Activated T-cell treated with anti-CD3 and anti-CD28 coated beads, Interleukin-2, amount 50 U/mL, for 4 hours (primary cell): ENCODE data around the gene FGFBP3. TPM values are rescaled to one million over a fixed set of nuclear protein-coding genes. Genes with fewer than 3 reads are reported as not detected.
A peak's percentile ranks its signal among the peaks of the same experiment; 100 is the strongest.

Source experiments
- ATAC-seq, 2 donors: fragments of 200-7000 bp; cut with Tn5 transposase; one replicate each; pipeline ENCODE4 v1.10.0; 2021
- DNase-seq: peaks from one replicate; pipeline ENCODE4 v3.0.0-alpha.2; 2020
- H3K27me3 Mint-ChIP-seq: one replicate; pipeline ENCODE4 v1.8.0; 2021; ENCODE audit warnings: low read depth, mixed read lengths
- H3K36me3 Mint-ChIP-seq: one replicate; pipeline ENCODE4 v1.8.0; 2022; ENCODE audit warnings: mixed read lengths; ENCODE audit not compliant: insufficient read depth
- H3K4me1 Mint-ChIP-seq: one replicate; pipeline ENCODE4 v1.8.0; 2021; ENCODE audit warnings: low read depth, mixed read lengths
- H3K4me3 Mint-ChIP-seq: one replicate; pipeline ENCODE4 v1.8.0; 2021; ENCODE audit warnings: mild to moderate bottlenecking, moderate library complexity, mixed read lengths
- H3K9me3 Mint-ChIP-seq: one replicate; pipeline ENCODE4 v1.8.0; 2021; ENCODE audit warnings: mixed read lengths
- total RNA-seq, 3 donors: library from RNA; stranded (reverse); gene quantifications; one replicate each; pipeline ENCODE4 v1.2.1, GENCODE V29; 2021

FGFBP3 gene
- 1 to 10 TPM; 2.3 to 3.7 (median 2.6) TPM for total RNA-seq

GRCh38 chr10:91909117-91909677 is at the start of gene FGFBP3:
Gene FGFBP3, minus strand, starts transcription at chr10:91909486. Its CDS starts 517 bp downstream, at chr10:91908969.
- Mint-ChIP-seq H3K36me3 (no peaks in the 10 kb centered on the region), H3K4me1 (peaks cover 16% of the 10 kb centered on the region), H3K9me3 (no peaks in the 10 kb centered on the region), H3K27me3 (peaks cover 7% of the 10 kb centered on the region), H3K4me3 (peak within 1 kb of the TSS; percentile 86)
- ATAC-seq (peak; percentile 14 to 16), DNase-seq (peak; percentile 16)

GRCh38 chr10:91957091-91957490 is 47.8 kb upstream of the FGFBP3 start:
- Mint-ChIP-seq H3K4me3 (no peak overlapping the region), H3K27me3 (no peaks in the 10 kb centered on the region), H3K36me3 (peaks cover 67% of the 10 kb centered on the region), H3K4me1 (no peaks in the 10 kb centered on the region), H3K9me3 (no peaks in the 10 kb centered on the region)
- ATAC-seq: no peak
- DNase-seq: no peak

GRCh38 chr10:91955114-91955513 is 45.8 kb upstream of the FGFBP3 start:
- peaks cover 61% of the 10 kb centered on the region for H3K36me3 Mint-ChIP-seq
- H3K4me3 Mint-ChIP-seq: no peak overlapping the region
- H3K9me3 Mint-ChIP-seq: no peaks in the 10 kb centered on the region
- ATAC-seq (no peak), DNase-seq (no peak)
- no peaks in the 10 kb centered on the region for H3K27me3 Mint-ChIP-seq
- no peaks in the 10 kb centered on the region for H3K4me1 Mint-ChIP-seq

GRCh38 chr10:91953600-91954160 is 44.4 kb upstream of the FGFBP3 start:
- DNase-seq: no peak
- no peaks in the 10 kb centered on the region for H3K9me3 Mint-ChIP-seq
- H3K4me3 Mint-ChIP-seq: no peak overlapping the region
- no peak for ATAC-seq
- H3K27me3 Mint-ChIP-seq: no peaks in the 10 kb centered on the region
- H3K4me1 Mint-ChIP-seq: no peaks in the 10 kb centered on the region
- peaks cover 52% of the 10 kb centered on the region for H3K36me3 Mint-ChIP-seq

- Mint-ChIP-seq H3K36me3 (peaks cover 26% of the 10 kb centered on the region), H3K4me3 (no peak overlapping the region), H3K9me3 (no peaks in the 10 kb centered on the region), H3K4me1 (peaks cover 16% of the 10 kb centered on the region), H3K27me3 (no peaks in the 10 kb centered on the region)
- ATAC-seq (peak; percentile 97), DNase-seq (no peak)
Measured at GRCh38 chr10:91944880-91945630, 35.8 kb upstream of the FGFBP3 start.

GRCh38 chr10:91941426-91941825 is 32.1 kb upstream of the FGFBP3 start:
- peaks cover 28% of the 10 kb centered on the region for H3K36me3 Mint-ChIP-seq
- DNase-seq (no peak), ATAC-seq (no peak)
- no peaks in the 10 kb centered on the region for H3K9me3 Mint-ChIP-seq
- H3K4me1 Mint-ChIP-seq: peaks cover 24% of the 10 kb centered on the region
- no peaks in the 10 kb centered on the region for H3K27me3 Mint-ChIP-seq
- H3K4me3 Mint-ChIP-seq: no peak overlapping the region

- Mint-ChIP-seq H3K4me3 (no peak overlapping the region), H3K9me3 (no peaks in the 10 kb centered on the region), H3K4me1 (peaks cover 25% of the 10 kb centered on the region), H3K36me3 (peaks cover 37% of the 10 kb centered on the region), H3K27me3 (no peaks in the 10 kb centered on the region)
- no peak for DNase-seq
- ATAC-seq: no peak
Measured at GRCh38 chr10:91939653-91940052, 30.4 kb upstream of the FGFBP3 start.

GRCh38 chr10:91935886-91936285 is 26.6 kb upstream of the FGFBP3 start:
- Mint-ChIP-seq H3K27me3 (no peaks in the 10 kb centered on the region), H3K9me3 (no peaks in the 10 kb centered on the region), H3K4me1 (peaks cover 51% of the 10 kb centered on the region), H3K36me3 (peaks cover 48% of the 10 kb centered on the region), H3K4me3 (no peak overlapping the region)
- ATAC-seq (no peak), DNase-seq (no peak)

- Mint-ChIP-seq H3K27me3 (no peaks in the 10 kb centered on the region), H3K9me3 (no peaks in the 10 kb centered on the region), H3K4me3 (no peak overlapping the region), H3K4me1 (peaks cover 59% of the 10 kb centered on the region), H3K36me3 (peaks cover 43% of the 10 kb centered on the region)
- no peak for ATAC-seq
- no peak for DNase-seq
Measured at GRCh38 chr10:91932737-91933136, 23.5 kb upstream of the FGFBP3 start.

- DNase-seq (no peak), ATAC-seq (no peak)
- Mint-ChIP-seq H3K4me1 (peaks cover 64% of the 10 kb centered on the region), H3K27me3 (no peaks in the 10 kb centered on the region), H3K9me3 (no peaks in the 10 kb centered on the region), H3K36me3 (peaks cover 46% of the 10 kb centered on the region), H3K4me3 (no peak overlapping the region)
Measured at GRCh38 chr10:91931526-91932190, 22.4 kb upstream of the FGFBP3 start.

- Mint-ChIP-seq H3K4me1 (peaks cover 66% of the 10 kb centered on the region), H3K9me3 (no peaks in the 10 kb centered on the region), H3K36me3 (peaks cover 45% of the 10 kb centered on the region), H3K27me3 (no peaks in the 10 kb centered on the region), H3K4me3 (no peak overlapping the region)
- ATAC-seq (no peak), DNase-seq (no peak)
Measured at GRCh38 chr10:91930939-91931338, 21.7 kb upstream of the FGFBP3 start.

- no peaks in the 10 kb centered on the region for H3K9me3 Mint-ChIP-seq
Measured at GRCh38 chr10:91925022-91925320, 15.7 kb upstream of the FGFBP3 start.

GRCh38 chr10:91924212-91925021 is 15.1 kb upstream of the FGFBP3 start:
- peaks cover 42% of the 10 kb centered on the region for H3K4me1 Mint-ChIP-seq
- DNase-seq (no peak), ATAC-seq (peak in 1 of 2 donors; percentile 2)
- H3K36me3 Mint-ChIP-seq: peaks cover 18% of the 10 kb centered on the region
- no peaks in the 10 kb centered on the region for H3K27me3 Mint-ChIP-seq
- no peaks in the 10 kb centered on the region for H3K9me3 Mint-ChIP-seq
- H3K4me3 Mint-ChIP-seq: peak overlapping the region; percentile 95

More at GRCh38 chr10:91925022-91925320, 15.7 kb upstream of the FGFBP3 start:
- no peak for DNase-seq
- H3K4me3 Mint-ChIP-seq: peak overlapping the region; percentile 95
- ATAC-seq: no peak
- no peaks in the 10 kb centered on the region for H3K27me3 Mint-ChIP-seq
- H3K36me3 Mint-ChIP-seq: peaks cover 18% of the 10 kb centered on the region
- H3K4me1 Mint-ChIP-seq: peaks cover 42% of the 10 kb centered on the region
